ENCODE results near the gene PDE10A. TPM values are rescaled to one million over a fixed set of nuclear protein-coding genes. Genes with fewer than 3 reads are reported as not detected.

The PDE10A gene
- total and polyA plus RNA-seq, 2 of the 8 experiments (the other 6 are each of a cell fraction or from before 2014, with no cell fraction given): 1.1 to 2.4 TPM

GRCh38 chr6:165559632-165560031 lies 103.4 kb downstream of the PDE10A start:
- Histone ChIP-seq H4K5ac (ENCODE audit: insufficient read length, low read depth, low read length) (no peak overlapping the region), H3K9me3 (ENCODE audit: insufficient read depth in 2 of 2, low read depth in 1 of 2, low read length in 1 of 2) (peaks cover 5 to 11% of the 10 kb centered on the region in 2 experiments), H2BK5ac (ENCODE audit: low read depth, low read length) (no peak overlapping the region), H4K20me1 (replicated peaks in 1 of 2; ENCODE audit: control insufficient read depth in 1 of 2, insufficient read depth in 2 of 2, low read length in 2 of 2) (no peaks in the 10 kb centered on the region), H3K4ac (replicated peaks; ENCODE audit: insufficient read length, low read depth, low read length) (no peak overlapping the region), H3K27me3 (replicated peaks in 1 of 4; ENCODE audit: control insufficient read depth in 3 of 4, extremely low read depth in 1 of 4, insufficient read depth in 3 of 4, low read length in 3 of 4) (no peaks in the 10 kb centered on the region), H3K79me1 (ENCODE audit: low read depth, low read length) (no peaks in the 10 kb centered on the region), H3K23me2 (ENCODE audit: low read depth, low read length) (no peaks in the 10 kb centered on the region), H3K56ac (replicated peaks; ENCODE audit: insufficient read length, low read depth, low read length) (no peak overlapping the region), H2BK15ac (ENCODE audit: low read length) (no peak overlapping the region), H2BK120ac (replicated peaks; ENCODE audit: low read depth, low read length) (no peak overlapping the region), H3K14ac (ENCODE audit: insufficient read length) (no peak overlapping the region), H3K18ac (ENCODE audit: extremely low read depth, low read length) (no peak overlapping the region), H2BK12ac (ENCODE audit: low read depth, low read length) (no peak overlapping the region), H3K27ac (ENCODE audit: low read depth, low read length) (no peak overlapping the region), H4K91ac (replicated peaks; ENCODE audit: insufficient read length, low read length) (no peak overlapping the region), H3K4me1 (replicated peaks in 1 of 4; ENCODE audit: control insufficient read depth in 3 of 4, insufficient read depth in 4 of 4, low read length in 3 of 4) (no peaks in the 10 kb centered on the region), H3K4me2 (ENCODE audit: insufficient read depth in 1 of 2, low read depth in 2 of 2, low read length in 2 of 2) (no peak overlapping the region), H3K9ac (replicated peaks in 1 of 4; ENCODE audit: extremely low read depth in 1 of 4, low read depth in 3 of 4, low read length in 3 of 4) (no peak overlapping the region), H2BK20ac (ENCODE audit: low read length) (no peak overlapping the region), H2AK5ac (ENCODE audit: low read depth, low read length) (no peak overlapping the region), H3K23ac (ENCODE audit: insufficient read length) (no peak overlapping the region), H4K8ac (ENCODE audit: extremely low read depth, insufficient read depth, low read length) (no peak overlapping the region), H2AFZ (ENCODE audit: low read length) (no peak overlapping the region), H3K4me3 (ENCODE audit: extremely low read depth in 1 of 4, insufficient read depth in 2 of 4, low read depth in 3 of 4, low read length in 4 of 4) (no peak overlapping the region), H3K36me3 (ENCODE audit: control insufficient read depth in 2 of 4, insufficient read depth in 4 of 4, low read length in 3 of 4) (no peaks in the 10 kb centered on the region), H3K79me2 (ENCODE audit: control insufficient read depth in 1 of 2, insufficient read depth in 2 of 2, low read length in 2 of 2) (no peaks in the 10 kb centered on the region)
- no peak for TF ChIP-seq TCF12 (IDR thresholded peaks at IDR 0.05; ENCODE audit: low read depth, low read length)
- no peak for TF ChIP-seq POLR2AphosphoS5 (IDR thresholded peaks at IDR 0.05; ENCODE audit: low read depth, low read length)
- no peak for TF ChIP-seq CHD2 (IDR thresholded peaks at IDR 0.05; ENCODE audit: low read length)
- TF ChIP-seq BCL11A (IDR thresholded peaks at IDR 0.05; ENCODE audit: low read depth in 2 of 2, low read length in 2 of 2): no peak
- TF ChIP-seq CBX8 (IDR thresholded peaks at IDR 0.05; ENCODE audit: borderline replicate concordance, low read depth, low read length): no peak
- TF ChIP-seq JUN (IDR thresholded peaks at IDR 0.05; ENCODE audit: low read depth, low read length): no peak
- FAIRE-seq (no peak), DNase-seq (ENCODE audit: low read depth in 1 of 2, low spot score in 2 of 2) (no peak)
- POLR2A ChIA-PET (ENCODE audit: partially characterized antibody): no interaction called here
- WGBS, 2 experiments (ENCODE audit: extremely low coverage in 1 of 2, insufficient coverage in 1 of 2, insufficient read length in 1 of 2, insufficient replicate concordance in 2 of 2, low coverage in 1 of 2, low lambda C conversion rate in 2 of 2, missing lambda C conversion rate in 1 of 2): 85% methylated on average over 7 of the region's 7 CpGs; no CpG with 5 or more reads in 1 of the 2 experiments
- CTCF ChIA-PET (ENCODE audit: partially characterized antibody): no interaction called here
